Right lobe of liver (tissue), 6 donors: Measurements from ENCODE around the gene GSDME. TPM values are rescaled to one million over a fixed set of nuclear protein-coding genes. Genes with fewer than 3 reads are reported as not detected.

Experiments
- ATAC-seq, 4 donors: fragments of 200-7000 bp; cut with Tn5 transposase; one replicate each; pipeline ENCODE4 v1.9.1; 2020; ENCODE audit warnings: mild to moderate bottlenecking in 4 of 4, moderate library complexity in 4 of 4
- DNase-seq, 3 donors: peaks; one replicate each; pipeline ENCODE4 v3.0.0-alpha.2; 2020
- H3K27ac ChIP-seq, 3 donors: fragments of 200-600 bp; one replicate each; pipeline ENCODE4 v1.8.0; 2022
- H3K27me3 ChIP-seq, 2 donors: fragments of 200-600 bp; one replicate each; pipeline ENCODE4 v1.8.0; 2022
- H3K36me3 ChIP-seq, 4 donors: fragments of 200-600 bp; sonication (generic) in 1 of 4; one replicate each; pipeline versions ENCODE4 v1.5.1 to v1.8.0; 2017 to 2022; ENCODE audit warnings: control low read depth in 1 of 4
- H3K4me1 ChIP-seq, 4 donors: fragments of 200-600 bp; sonication (generic) in 1 of 4; one replicate each; pipeline versions ENCODE4 v1.5.1 to v1.8.0; 2017 to 2022; ENCODE audit warnings: control low read depth in 1 of 4
- H3K4me3 ChIP-seq, 3 donors: fragments of 200-600 bp; one replicate each; pipeline ENCODE4 v1.8.0; 2022
- H3K9me3 ChIP-seq, 4 donors: fragments of 200-600 bp; sonication (generic) in 1 of 4; one replicate each; pipeline versions ENCODE4 v1.5.1 to v1.8.0; 2017 to 2022; ENCODE audit warnings: control low read depth in 1 of 4
- POLR2A ChIP-seq: fragments of 450-650 bp; IDR thresholded peaks from one replicate; pipeline ENCODE4 v1.6.1; 2017; ENCODE audit warnings: antibody characterized with exemption, mild to moderate bottlenecking
- WGBS: methylation state at CpG from one replicate; pipeline ENCODE4 v1.1.6; 2018; ENCODE audit warnings: low coverage, low lambda C conversion rate; ENCODE audit not compliant: insufficient coverage; ENCODE audit errors: missing lambda C conversion rate; 5-methylcytosine and 5-hydroxymethylcytosine counted together
- intact Hi-C, 2 donors: fragments of 100-400 bp; cut with DNase I; formaldehyde crosslinking; loops; one replicate each; pipeline versions ENCODE4 v1.11.2 to v1.14.1; 2022
- total RNA-seq, 6 experiments: library from RNA; depleted of rRNA in 2 of 6; stranded (reverse); fragments of >200 nt in 2 of 6; fragmentation: NEBNext Ultra II Directional in 3 of 6; extraction: Animal tissue kit (Norgen Biotek cat#: 25700) in 3 of 6; gene quantifications; one replicate each; pipeline versions ENCODE4 v1.1.0 to v1.2.4, GENCODE V29; 2016 to 2023
- TF ChIP-seq, protein P1 (sequence below), 4 donors: fragments of 200-600 bp in 3 of 4; fragments of 450-650 bp in 1 of 4; IDR thresholded peaks; one replicate each; pipeline versions ENCODE4 v1.5.1 to v1.8.0; 2016 to 2022; ENCODE audit warnings: antibody characterized with exemption in 4 of 4, mild to moderate bottlenecking in 2 of 4
- donor health status: DM: no; HTN: yes; CAD: no.
- donor health status: DM: no; HTN: no; CAD: no.
- donor health status: DM: no; HTN: no; CAD: no.
- donor health status: DM: no; HTN: yes; CAD: no.
- donor health status: DM: no; HTN: yes; CAD: no.

GSDME gene
- total RNA-seq, 6 experiments from 2014 or later = 3.1 to 10.2 (median 5.8) TPM

DNA sequence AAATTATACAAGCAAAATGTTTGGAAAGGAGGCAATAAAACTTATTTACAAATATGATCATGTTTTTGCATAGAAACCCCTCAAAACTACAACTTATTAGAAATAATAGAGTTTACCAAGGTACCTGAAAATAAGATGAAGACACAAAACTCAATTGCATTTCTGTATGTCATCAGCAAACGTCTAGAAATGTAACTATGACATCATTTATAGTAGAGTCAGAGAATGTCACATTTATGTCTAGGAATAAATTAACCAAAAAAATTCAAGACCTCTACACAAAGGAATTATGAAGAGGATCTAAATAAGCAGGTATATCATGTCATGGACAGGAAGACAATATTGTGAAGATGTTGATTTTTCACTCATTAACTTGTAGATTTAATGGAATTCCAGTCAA, 103.0 kb downstream of the GSDME start:
- TF ChIP-seq, protein P1, sequence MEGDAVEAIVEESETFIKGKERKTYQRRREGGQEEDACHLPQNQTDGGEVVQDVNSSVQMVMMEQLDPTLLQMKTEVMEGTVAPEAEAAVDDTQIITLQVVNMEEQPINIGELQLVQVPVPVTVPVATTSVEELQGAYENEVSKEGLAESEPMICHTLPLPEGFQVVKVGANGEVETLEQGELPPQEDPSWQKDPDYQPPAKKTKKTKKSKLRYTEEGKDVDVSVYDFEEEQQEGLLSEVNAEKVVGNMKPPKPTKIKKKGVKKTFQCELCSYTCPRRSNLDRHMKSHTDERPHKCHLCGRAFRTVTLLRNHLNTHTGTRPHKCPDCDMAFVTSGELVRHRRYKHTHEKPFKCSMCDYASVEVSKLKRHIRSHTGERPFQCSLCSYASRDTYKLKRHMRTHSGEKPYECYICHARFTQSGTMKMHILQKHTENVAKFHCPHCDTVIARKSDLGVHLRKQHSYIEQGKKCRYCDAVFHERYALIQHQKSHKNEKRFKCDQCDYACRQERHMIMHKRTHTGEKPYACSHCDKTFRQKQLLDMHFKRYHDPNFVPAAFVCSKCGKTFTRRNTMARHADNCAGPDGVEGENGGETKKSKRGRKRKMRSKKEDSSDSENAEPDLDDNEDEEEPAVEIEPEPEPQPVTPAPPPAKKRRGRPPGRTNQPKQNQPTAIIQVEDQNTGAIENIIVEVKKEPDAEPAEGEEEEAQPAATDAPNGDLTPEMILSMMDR (IDR thresholded peaks at IDR 0.05) = no peak
- TF ChIP-seq POLR2A = no peak
- H3K27ac ChIP-seq = no peak overlapping the region
- H3K4me3 ChIP-seq = no peak overlapping the region
- WGBS = 77% methylated on average over 1 of the region's 1 CpG
- H3K27me3 ChIP-seq = no peaks in the 10 kb centered on the region
- intact Hi-C loops = no loop called here
- DNase-seq = no peak
- no peak for ATAC-seq
- H3K4me1 ChIP-seq = no peaks in the 10 kb centered on the region
- no peaks in the 10 kb centered on the region for H3K36me3 ChIP-seq
- H3K9me3 ChIP-seq = no peaks in the 10 kb centered on the region

DNA sequence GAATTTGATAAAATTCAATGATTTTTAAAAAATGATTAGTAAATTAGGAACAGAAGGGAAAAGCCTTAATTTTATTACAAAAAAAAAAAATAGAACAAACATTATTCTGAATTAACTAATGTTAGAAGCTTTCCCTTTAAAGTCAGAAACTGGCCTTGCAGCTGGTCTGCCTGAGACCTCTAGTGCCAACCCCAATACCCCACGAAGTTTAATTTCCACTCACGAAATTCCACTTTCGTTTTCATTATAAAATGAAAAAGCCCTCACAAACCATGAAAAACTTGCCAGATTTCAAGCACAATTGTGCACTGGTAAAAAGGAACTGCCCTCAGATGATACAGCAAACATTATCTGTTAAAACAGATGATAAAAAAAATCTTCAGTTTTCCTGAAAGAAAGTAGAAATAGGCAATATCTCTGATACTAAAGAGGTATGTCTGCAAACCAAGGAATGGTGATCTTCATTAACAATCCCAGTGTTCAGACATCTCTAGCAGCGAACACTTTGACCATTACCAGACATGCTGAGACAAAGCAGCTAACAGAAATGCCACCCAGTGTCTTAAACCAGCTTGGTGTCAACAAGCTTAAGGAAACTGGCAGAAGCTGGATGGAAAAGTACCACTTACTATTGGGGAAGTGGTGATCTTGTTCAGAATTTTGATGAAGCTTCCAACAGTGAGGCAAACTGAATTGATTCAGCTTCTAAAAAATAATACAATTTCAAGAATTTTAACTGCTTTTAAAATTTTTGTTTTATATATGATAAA, 103.8 kb downstream of the GSDME start:
- Histone ChIP-seq H3K36me3 (no peaks in the 10 kb centered on the region), H3K4me1 (no peaks in the 10 kb centered on the region), H3K9me3 (no peaks in the 10 kb centered on the region), H3K27me3 (no peaks in the 10 kb centered on the region), H3K27ac (no peak overlapping the region), H3K4me3 (no peak overlapping the region)
- no peak for DNase-seq
- intact Hi-C loops = no loop called here
- 36% methylated on average over 4 of the region's 4 CpGs for WGBS
- no peak for ATAC-seq
- TF ChIP-seq, protein P1 (IDR thresholded peaks at IDR 0.05) = no peak
- no peak for TF ChIP-seq POLR2A

DNA sequence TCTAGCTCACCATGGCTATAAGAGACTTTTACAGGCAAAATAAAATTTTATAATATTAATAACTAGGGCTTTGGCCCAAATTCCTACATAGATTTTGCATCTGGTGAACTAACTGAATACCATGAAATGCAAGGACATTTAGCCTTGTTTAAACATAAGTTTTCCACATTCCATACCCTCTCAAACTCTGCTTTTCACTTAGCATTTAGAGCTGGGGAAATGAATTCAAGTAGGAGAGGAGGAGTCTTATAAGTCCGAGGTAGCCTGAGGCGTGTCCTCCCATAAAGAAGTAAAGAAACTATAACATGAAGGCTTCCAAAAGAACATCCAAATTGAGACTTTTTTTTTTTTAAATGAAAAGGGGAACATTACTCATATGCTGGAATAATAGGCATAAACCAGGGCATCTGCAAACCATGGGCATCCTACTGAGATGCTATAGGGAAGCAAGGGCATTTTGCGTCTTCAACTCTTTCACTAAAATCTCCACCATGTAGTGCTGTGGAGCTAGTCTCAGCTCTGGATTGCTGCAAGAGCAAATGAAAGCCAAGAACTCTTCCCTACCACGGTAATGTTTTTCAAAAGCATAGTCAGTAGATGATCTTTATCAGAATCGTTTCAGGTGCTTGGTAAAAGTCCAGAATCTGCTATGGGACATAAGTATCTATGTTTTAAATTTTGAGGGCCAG, 104.9 kb downstream of the GSDME start:
- no peak overlapping the region for H3K27ac ChIP-seq
- H3K4me3 ChIP-seq = no peak overlapping the region
- intact Hi-C loops = no loop called here
- no peaks in the 10 kb centered on the region for H3K27me3 ChIP-seq
- DNase-seq = no peak
- 67% methylated on average over 4 of the region's 5 CpGs for WGBS
- no peaks in the 10 kb centered on the region for H3K4me1 ChIP-seq
- H3K36me3 ChIP-seq = no peaks in the 10 kb centered on the region
- ATAC-seq = peak in 2 of 4 donors; percentile 16 to 35
- no peak for TF ChIP-seq POLR2A
- TF ChIP-seq, protein P1 (IDR thresholded peaks at IDR 0.05) = no peak
- no peaks in the 10 kb centered on the region for H3K9me3 ChIP-seq

Other genes with a start within 250 kb of the GSDME start
- gene PALS2, start 184.0 kb downstream of the GSDME start, total RNA-seq = 10 to 100 TPM in 5 of 6 experiments, 1 to 10 TPM in 1; 7.4 to 19.5 (median 16.1) TPM
- gene OSBPL3, start 222.7 kb upstream of the GSDME start, total RNA-seq = 1 to 10 TPM in 5 of 6 experiments, under 1 TPM in 1; 0.70 to 8.2 (median 2.4) TPM